ENCODE data around the gene AACS. TPM values are rescaled to one million over a fixed set of nuclear protein-coding genes. Genes with fewer than 3 reads are reported as not detected.

The AACS gene
- total RNA-seq, 1 experiment from 2014 or later, result 54.0 TPM

DNA sequence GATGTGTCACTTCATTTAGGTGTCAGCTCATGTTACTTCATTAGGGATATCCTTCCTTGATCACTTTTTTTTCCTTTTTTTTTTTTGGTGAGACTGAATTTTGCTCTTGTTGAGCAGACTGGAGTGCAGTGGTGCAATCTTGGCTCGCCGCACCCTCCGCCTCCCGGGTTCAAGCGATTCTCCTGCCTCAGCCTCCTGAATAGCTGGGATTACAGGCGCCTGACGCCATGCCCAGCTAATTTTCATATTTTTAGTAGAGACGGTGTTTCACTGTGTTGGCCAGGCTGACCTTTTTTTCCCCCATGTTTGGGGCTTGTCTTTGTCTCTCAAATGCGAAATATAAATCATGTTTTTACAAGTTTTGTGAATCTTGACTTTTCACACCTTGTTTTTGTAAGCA, 9.6 kb upstream of the AACS start:
- Mint-ChIP-seq H3K27ac (no peak overlapping the region), H3K4me1 (peaks cover 8% of the 10 kb centered on the region), H3K9me3 (peaks cover 28% of the 10 kb centered on the region), H3K36me3 (peaks cover 13% of the 10 kb centered on the region), H3K27me3 (ENCODE audit: low read depth) (no peaks in the 10 kb centered on the region), H3K4me3 (no peak overlapping the region)
- TF ChIP-seq OVOL2 (CRISPR knock-in tag; IDR thresholded peaks at IDR 0.05; ENCODE audit: borderline replicate concordance) (no peak), ZNF671 (CRISPR knock-in tag; IDR thresholded peaks at IDR 0.05) (no peak), TCF7 (CRISPR knock-in tag; IDR thresholded peaks at IDR 0.05; ENCODE audit: low read depth) (no peak), GABPB1 (CRISPR knock-in tag; IDR thresholded peaks at IDR 0.05) (no peak), ZNF219 (CRISPR knock-in tag; IDR thresholded peaks at IDR 0.05; ENCODE audit: borderline replicate concordance) (no peak), TEAD4 (CRISPR knock-in tag; IDR thresholded peaks at IDR 0.05) (no peak), FOXK1 (CRISPR knock-in tag; IDR thresholded peaks at IDR 0.05) (no peak), FOXJ3 (CRISPR knock-in tag; IDR thresholded peaks at IDR 0.05; ENCODE audit: borderline replicate concordance) (no peak), IRF2 (CRISPR knock-in tag; IDR thresholded peaks at IDR 0.05; ENCODE audit: borderline replicate concordance, low read depth) (no peak), TEAD1 (CRISPR knock-in tag; IDR thresholded peaks at IDR 0.05) (no peak), KAT7 (CRISPR knock-in tag; IDR thresholded peaks at IDR 0.05; ENCODE audit: borderline replicate concordance) (no peak), SMAD4 (CRISPR knock-in tag; IDR thresholded peaks at IDR 0.05) (no peak)
- TF ChIP-seq, protein P1, sequence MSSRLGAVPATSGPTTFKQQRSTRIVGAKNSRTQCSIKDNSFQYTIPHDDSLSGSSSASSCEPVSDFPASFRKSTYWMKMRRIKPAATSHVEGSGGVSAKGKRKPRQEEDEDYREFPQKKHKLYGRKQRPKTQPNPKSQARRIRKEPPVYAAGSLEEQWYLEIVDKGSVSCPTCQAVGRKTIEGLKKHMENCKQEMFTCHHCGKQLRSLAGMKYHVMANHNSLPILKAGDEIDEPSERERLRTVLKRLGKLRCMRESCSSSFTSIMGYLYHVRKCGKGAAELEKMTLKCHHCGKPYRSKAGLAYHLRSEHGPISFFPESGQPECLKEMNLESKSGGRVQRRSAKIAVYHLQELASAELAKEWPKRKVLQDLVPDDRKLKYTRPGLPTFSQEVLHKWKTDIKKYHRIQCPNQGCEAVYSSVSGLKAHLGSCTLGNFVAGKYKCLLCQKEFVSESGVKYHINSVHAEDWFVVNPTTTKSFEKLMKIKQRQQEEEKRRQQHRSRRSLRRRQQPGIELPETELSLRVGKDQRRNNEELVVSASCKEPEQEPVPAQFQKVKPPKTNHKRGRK (CRISPR knock-in tag; IDR thresholded peaks at IDR 0.05; ENCODE audit: borderline replicate concordance), result no peak
- TF ChIP-seq, protein P2, sequence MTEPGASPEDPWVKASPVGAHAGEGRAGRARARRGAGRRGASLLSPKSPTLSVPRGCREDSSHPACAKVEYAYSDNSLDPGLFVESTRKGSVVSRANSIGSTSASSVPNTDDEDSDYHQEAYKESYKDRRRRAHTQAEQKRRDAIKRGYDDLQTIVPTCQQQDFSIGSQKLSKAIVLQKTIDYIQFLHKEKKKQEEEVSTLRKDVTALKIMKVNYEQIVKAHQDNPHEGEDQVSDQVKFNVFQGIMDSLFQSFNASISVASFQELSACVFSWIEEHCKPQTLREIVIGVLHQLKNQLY (CRISPR knock-in tag; IDR thresholded peaks at IDR 0.05), result no peak
- TF ChIP-seq, protein P3, sequence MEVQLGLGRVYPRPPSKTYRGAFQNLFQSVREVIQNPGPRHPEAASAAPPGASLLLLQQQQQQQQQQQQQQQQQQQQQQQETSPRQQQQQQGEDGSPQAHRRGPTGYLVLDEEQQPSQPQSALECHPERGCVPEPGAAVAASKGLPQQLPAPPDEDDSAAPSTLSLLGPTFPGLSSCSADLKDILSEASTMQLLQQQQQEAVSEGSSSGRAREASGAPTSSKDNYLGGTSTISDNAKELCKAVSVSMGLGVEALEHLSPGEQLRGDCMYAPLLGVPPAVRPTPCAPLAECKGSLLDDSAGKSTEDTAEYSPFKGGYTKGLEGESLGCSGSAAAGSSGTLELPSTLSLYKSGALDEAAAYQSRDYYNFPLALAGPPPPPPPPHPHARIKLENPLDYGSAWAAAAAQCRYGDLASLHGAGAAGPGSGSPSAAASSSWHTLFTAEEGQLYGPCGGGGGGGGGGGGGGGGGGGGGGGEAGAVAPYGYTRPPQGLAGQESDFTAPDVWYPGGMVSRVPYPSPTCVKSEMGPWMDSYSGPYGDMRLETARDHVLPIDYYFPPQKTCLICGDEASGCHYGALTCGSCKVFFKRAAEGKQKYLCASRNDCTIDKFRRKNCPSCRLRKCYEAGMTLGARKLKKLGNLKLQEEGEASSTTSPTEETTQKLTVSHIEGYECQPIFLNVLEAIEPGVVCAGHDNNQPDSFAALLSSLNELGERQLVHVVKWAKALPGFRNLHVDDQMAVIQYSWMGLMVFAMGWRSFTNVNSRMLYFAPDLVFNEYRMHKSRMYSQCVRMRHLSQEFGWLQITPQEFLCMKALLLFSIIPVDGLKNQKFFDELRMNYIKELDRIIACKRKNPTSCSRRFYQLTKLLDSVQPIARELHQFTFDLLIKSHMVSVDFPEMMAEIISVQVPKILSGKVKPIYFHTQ (CRISPR knock-in tag; IDR thresholded peaks at IDR 0.05), result no peak
- TF ChIP-seq, protein P4, sequence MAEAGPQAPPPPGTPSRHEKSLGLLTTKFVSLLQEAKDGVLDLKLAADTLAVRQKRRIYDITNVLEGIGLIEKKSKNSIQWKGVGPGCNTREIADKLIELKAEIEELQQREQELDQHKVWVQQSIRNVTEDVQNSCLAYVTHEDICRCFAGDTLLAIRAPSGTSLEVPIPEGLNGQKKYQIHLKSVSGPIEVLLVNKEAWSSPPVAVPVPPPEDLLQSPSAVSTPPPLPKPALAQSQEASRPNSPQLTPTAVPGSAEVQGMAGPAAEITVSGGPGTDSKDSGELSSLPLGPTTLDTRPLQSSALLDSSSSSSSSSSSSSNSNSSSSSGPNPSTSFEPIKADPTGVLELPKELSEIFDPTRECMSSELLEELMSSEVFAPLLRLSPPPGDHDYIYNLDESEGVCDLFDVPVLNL (CRISPR knock-in tag; IDR thresholded peaks at IDR 0.05; ENCODE audit: borderline replicate concordance, low read depth), result no peak
- ChIA-PET POLR2A (no interaction called here), CTCF (no interaction called here)
- ATAC-seq, result no peak
- DNase-seq (ENCODE audit: low spot score), result no peak

DNA sequence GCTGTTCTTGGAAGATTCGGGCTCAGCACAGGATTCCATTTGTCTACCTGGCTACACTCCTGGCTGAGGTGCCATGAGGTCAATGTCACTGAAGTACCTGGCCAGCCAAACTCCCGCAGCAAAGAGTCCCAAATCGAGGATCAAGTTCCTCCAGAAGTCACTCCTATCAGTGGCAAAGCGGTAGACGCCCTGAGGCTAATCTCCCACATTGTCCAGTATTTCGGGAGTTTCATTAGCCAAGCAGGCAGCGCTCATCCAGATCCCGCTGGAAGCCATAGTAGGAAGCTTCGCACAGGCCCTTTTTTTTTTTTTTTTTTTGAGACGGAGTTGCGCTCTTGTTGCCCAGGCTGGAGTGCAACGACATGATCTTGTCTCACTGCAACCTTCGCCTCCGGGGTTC, 8.9 kb upstream of the AACS start:
- ATAC-seq (no peak), DNase-seq (ENCODE audit: low spot score) (no peak)
- no peak overlapping the region for H3K27ac Mint-ChIP-seq
- no peak overlapping the region for H3K4me3 Mint-ChIP-seq
- no peaks in the 10 kb centered on the region for H3K27me3 Mint-ChIP-seq (ENCODE audit: low read depth)
- peaks cover 34% of the 10 kb centered on the region for H3K9me3 Mint-ChIP-seq
- H3K36me3 Mint-ChIP-seq, result peaks cover 20% of the 10 kb centered on the region
- ChIA-PET CTCF (no interaction called here), POLR2A (no interaction called here)
- H3K4me1 Mint-ChIP-seq, result peaks cover 4% of the 10 kb centered on the region
- TF ChIP-seq, protein P5, sequence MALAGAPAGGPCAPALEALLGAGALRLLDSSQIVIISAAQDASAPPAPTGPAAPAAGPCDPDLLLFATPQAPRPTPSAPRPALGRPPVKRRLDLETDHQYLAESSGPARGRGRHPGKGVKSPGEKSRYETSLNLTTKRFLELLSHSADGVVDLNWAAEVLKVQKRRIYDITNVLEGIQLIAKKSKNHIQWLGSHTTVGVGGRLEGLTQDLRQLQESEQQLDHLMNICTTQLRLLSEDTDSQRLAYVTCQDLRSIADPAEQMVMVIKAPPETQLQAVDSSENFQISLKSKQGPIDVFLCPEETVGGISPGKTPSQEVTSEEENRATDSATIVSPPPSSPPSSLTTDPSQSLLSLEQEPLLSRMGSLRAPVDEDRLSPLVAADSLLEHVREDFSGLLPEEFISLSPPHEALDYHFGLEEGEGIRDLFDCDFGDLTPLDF (CRISPR knock-in tag; IDR thresholded peaks at IDR 0.05), result no peak
- TF ChIP-seq, protein P3 (CRISPR knock-in tag; IDR thresholded peaks at IDR 0.05), result no peak
- TF ChIP-seq EMX1 (CRISPR knock-in tag; IDR thresholded peaks at IDR 0.05) (no peak), SOX15 (CRISPR knock-in tag; IDR thresholded peaks at IDR 0.05) (no peak), MYBL2 (CRISPR knock-in tag; IDR thresholded peaks at IDR 0.05) (no peak), ZNF138 (CRISPR knock-in tag; conservative IDR thresholded peaks at IDR 0.05) (no peak)
- TF ChIP-seq, protein P6, sequence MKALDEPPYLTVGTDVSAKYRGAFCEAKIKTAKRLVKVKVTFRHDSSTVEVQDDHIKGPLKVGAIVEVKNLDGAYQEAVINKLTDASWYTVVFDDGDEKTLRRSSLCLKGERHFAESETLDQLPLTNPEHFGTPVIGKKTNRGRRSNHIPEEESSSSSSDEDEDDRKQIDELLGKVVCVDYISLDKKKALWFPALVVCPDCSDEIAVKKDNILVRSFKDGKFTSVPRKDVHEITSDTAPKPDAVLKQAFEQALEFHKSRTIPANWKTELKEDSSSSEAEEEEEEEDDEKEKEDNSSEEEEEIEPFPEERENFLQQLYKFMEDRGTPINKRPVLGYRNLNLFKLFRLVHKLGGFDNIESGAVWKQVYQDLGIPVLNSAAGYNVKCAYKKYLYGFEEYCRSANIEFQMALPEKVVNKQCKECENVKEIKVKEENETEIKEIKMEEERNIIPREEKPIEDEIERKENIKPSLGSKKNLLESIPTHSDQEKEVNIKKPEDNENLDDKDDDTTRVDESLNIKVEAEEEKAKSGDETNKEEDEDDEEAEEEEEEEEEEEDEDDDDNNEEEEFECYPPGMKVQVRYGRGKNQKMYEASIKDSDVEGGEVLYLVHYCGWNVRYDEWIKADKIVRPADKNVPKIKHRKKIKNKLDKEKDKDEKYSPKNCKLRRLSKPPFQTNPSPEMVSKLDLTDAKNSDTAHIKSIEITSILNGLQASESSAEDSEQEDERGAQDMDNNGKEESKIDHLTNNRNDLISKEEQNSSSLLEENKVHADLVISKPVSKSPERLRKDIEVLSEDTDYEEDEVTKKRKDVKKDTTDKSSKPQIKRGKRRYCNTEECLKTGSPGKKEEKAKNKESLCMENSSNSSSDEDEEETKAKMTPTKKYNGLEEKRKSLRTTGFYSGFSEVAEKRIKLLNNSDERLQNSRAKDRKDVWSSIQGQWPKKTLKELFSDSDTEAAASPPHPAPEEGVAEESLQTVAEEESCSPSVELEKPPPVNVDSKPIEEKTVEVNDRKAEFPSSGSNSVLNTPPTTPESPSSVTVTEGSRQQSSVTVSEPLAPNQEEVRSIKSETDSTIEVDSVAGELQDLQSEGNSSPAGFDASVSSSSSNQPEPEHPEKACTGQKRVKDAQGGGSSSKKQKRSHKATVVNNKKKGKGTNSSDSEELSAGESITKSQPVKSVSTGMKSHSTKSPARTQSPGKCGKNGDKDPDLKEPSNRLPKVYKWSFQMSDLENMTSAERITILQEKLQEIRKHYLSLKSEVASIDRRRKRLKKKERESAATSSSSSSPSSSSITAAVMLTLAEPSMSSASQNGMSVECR (CRISPR knock-in tag; IDR thresholded peaks at IDR 0.05; ENCODE audit: borderline replicate concordance), result no peak

Data from WTC11 (cell line).